K562 (cell line): ENCODE measurements around the gene TMEM11. TPM values are rescaled to one million over a fixed set of nuclear protein-coding genes. Genes with fewer than 3 reads are reported as not detected.

Source experiments
- ATF1 ChIP-seq, 2 experiments: fragments of 450-650 bp in 1 of 2; IDR thresholded peaks; 2 replicates each; pipeline ENCODE4 v1.6.1; 2016; ENCODE audit warnings: missing compliant biosample characterization in 1 of 2, missing genetic modification characterization in 1 of 2
- ATF7 ChIP-seq: fragments of 450-650 bp; IDR thresholded peaks from 2 replicates; pipeline ENCODE4 v1.7.1; 2014; ENCODE audit warnings: mild to moderate bottlenecking, moderate library complexity
- CBX3 ChIP-seq, 2 experiments: IDR thresholded peaks; 1 replicate in 1 of 2; 2 replicates in 1 of 2; pipeline ENCODE4 v1.6.1; 2012; ENCODE audit warnings: inconsistent platforms in 2 of 2, low read length in 2 of 2, borderline replicate concordance in 1 of 2, control low read depth in 1 of 2
- CXXC5 ChIP-seq: fragments of 250-450 bp; sonication (Bioruptor Pico); IDR thresholded peaks from 2 replicates; pipeline ENCODE4 v1.8.0; 2022; ENCODE audit warnings: inconsistent platforms, mild to moderate bottlenecking, moderate library complexity
- FOXK2 ChIP-seq, 2 experiments: fragments of 450-650 bp; IDR thresholded peaks in 1 of 2; conservative IDR thresholded peaks in 1 of 2; 2 replicates each; pipeline ENCODE4 v1.6.1; 2016; ENCODE audit warnings: low read depth in 2 of 2, mild to moderate bottlenecking in 1 of 2
- GABPB2 ChIP-seq: fragments of 250-450 bp; sonication (Bioruptor Pico); conservative IDR thresholded peaks from 2 replicates; pipeline ENCODE4 v1.5.1; 2021; ENCODE audit warnings: mild to moderate bottlenecking
- HDAC1 ChIP-seq, 2 experiments: fragments of 450-650 bp; IDR thresholded peaks; 2 replicates each; pipeline ENCODE4 v1.6.1; 2016 to 2017; ENCODE audit warnings: inconsistent platforms in 1 of 2, mild to moderate bottlenecking in 1 of 2, moderate library complexity in 1 of 2
- KLF6 ChIP-seq: fragments of 250-450 bp; sonication (Bioruptor Pico); IDR thresholded peaks from 2 replicates; pipeline ENCODE4 v1.4.0; 2020; ENCODE audit warnings: mild to moderate bottlenecking, moderate library complexity, borderline replicate concordance
- MAFG ChIP-seq: fragments of 450-650 bp; conservative IDR thresholded peaks from 2 replicates; pipeline ENCODE4 v1.6.1; 2016; ENCODE audit warnings: missing genetic modification characterization, missing compliant biosample characterization
- NCOA1 ChIP-seq: fragments of 450-650 bp; IDR thresholded peaks from 2 replicates; pipeline ENCODE4 v1.6.1; 2016; ENCODE audit warnings: low read depth
- NFIX ChIP-seq: fragments of 250-450 bp; sonication (Bioruptor Pico); IDR thresholded peaks from 2 replicates; pipeline ENCODE4 v1.4.0; 2020; ENCODE audit warnings: low read depth, mild to moderate bottlenecking, moderate library complexity
- NR2C1 ChIP-seq, 2 experiments: fragments of 450-650 bp; IDR thresholded peaks; 2 replicates each; pipeline ENCODE4 v1.6.1; 2017; ENCODE audit warnings: mild to moderate bottlenecking in 2 of 2, antibody characterized with exemption in 1 of 2, inconsistent platforms in 1 of 2, missing compliant biosample characterization in 1 of 2, missing genetic modification characterization in 1 of 2
- PHF21A ChIP-seq: fragments of 450-650 bp; IDR thresholded peaks from 2 replicates; pipeline ENCODE4 v1.6.1; 2017; ENCODE audit warnings: low read depth, borderline replicate concordance
- RCOR1 ChIP-seq, 2 experiments: IDR thresholded peaks; 2 replicates each; pipeline ENCODE4 v1.6.1; 2012; ENCODE audit warnings: low read depth in 2 of 2, low read length in 2 of 2, borderline replicate concordance in 1 of 2, improper control_type of control experiment in 1 of 2
- SAFB2 ChIP-seq: fragments of 200-400 bp; formaldehyde crosslinking; IDR thresholded peaks from 2 replicates; pipeline ENCODE4 v1.6.1; 2018; ENCODE audit warnings: borderline replicate concordance, low read length, low read depth, moderate library complexity; ENCODE audit not compliant: severe bottlenecking
- SUPT5H ChIP-seq: fragments of 450-650 bp; IDR thresholded peaks from 2 replicates; pipeline ENCODE4 v1.6.1; 2016
- TAL1 ChIP-seq: fragments of 450-650 bp; IDR thresholded peaks from 2 replicates; pipeline ENCODE4 v1.6.1; 2016; ENCODE audit warnings: mild to moderate bottlenecking
- TEAD4 ChIP-seq, 2 experiments: sonication (generic) in 1 of 2; formaldehyde crosslinking in 1 of 2; IDR thresholded peaks; 2 replicates each; pipeline versions ENCODE4 v1.6.1 to v1.8.0; 2012 to 2022; ENCODE audit warnings: borderline replicate concordance in 1 of 2, inconsistent platforms in 1 of 2, low read length in 1 of 2, mild to moderate bottlenecking in 1 of 2, missing genetic modification reagents in 1 of 2
- U2AF2 ChIP-seq: fragments of 200-400 bp; formaldehyde crosslinking; optimal IDR thresholded peaks from 2 replicates; pipeline ENCODE3; 2017; ENCODE audit warnings: low read depth, mild to moderate bottlenecking, low read length
- ZBTB26 ChIP-seq: fragments of 450-650 bp; formaldehyde crosslinking; IDR thresholded peaks from 2 replicates; pipeline ENCODE4 v1.4.0; 2022; ENCODE audit warnings: missing genetic modification characterization
- ZNF232 ChIP-seq: sonication (generic); formaldehyde crosslinking; IDR thresholded peaks from 2 replicates; pipeline ENCODE4 v1.8.0; 2022; ENCODE audit warnings: mild to moderate bottlenecking, missing genetic modification reagents
- ZNF316 ChIP-seq: fragments of 450-650 bp; IDR thresholded peaks from 2 replicates; pipeline ENCODE4 v1.6.1; 2016
- polyA plus RNA-seq, 8 experiments: library from polyadenylated mRNA; depleted of rRNA in 4 of 8; stranded (reverse) in 5 of 8; unstranded in 3 of 8; fragments of >200 nt; fragmentation: Nextera tagmentation in 2 of 8; fragmentation: Illumina TruSeq in 1 of 8; extraction: Ambion mirVana in 2 of 8; extraction: Trizol in 1 of 8; gene quantifications; 2 replicates each; pipeline versions ENCODE4 v1.2.1 to v1.2.3, GENCODE V29; 2011 to 2014; ENCODE audit warnings: inconsistent platforms in 1 of 8, missing spikeins in 1 of 8
- total RNA-seq, 7 experiments: library from RNA; depleted of rRNA in 6 of 7; stranded (reverse); fragments of >200 nt in 6 of 7; fragmentation: Illumina TruSeq in 2 of 7; extraction: Trizol in 2 of 7; gene quantifications; 2 replicates each; pipeline versions ENCODE4 v1.2.1 to v1.2.3, GENCODE V29; 2011 to 2021; ENCODE audit warnings: low replicate concordance in 1 of 7
- TF ChIP-seq, protein P1 (sequence below): fragments of 250-450 bp; sonication (Bioruptor Pico); IDR thresholded peaks from 2 replicates; pipeline ENCODE4 v1.4.0; 2020; ENCODE audit warnings: mild to moderate bottlenecking, moderate library complexity
- TF ChIP-seq, protein P2 (sequence below): fragments of 250-450 bp; sonication (Bioruptor Pico); IDR thresholded peaks from 2 replicates; pipeline ENCODE4 v1.4.0; 2020

Gene TMEM11
- total and polyA plus RNA-seq, 9 of the 15 experiments (the other 6 are each of a cell fraction or from before 2014, with no cell fraction given): 12.0 to 40.7 (median 30.0) TPM

GRCh38 chr17:21199311-21199710, 14.7 kb downstream of the TMEM11 start (continued):
- TF ChIP-seq, protein P1, sequence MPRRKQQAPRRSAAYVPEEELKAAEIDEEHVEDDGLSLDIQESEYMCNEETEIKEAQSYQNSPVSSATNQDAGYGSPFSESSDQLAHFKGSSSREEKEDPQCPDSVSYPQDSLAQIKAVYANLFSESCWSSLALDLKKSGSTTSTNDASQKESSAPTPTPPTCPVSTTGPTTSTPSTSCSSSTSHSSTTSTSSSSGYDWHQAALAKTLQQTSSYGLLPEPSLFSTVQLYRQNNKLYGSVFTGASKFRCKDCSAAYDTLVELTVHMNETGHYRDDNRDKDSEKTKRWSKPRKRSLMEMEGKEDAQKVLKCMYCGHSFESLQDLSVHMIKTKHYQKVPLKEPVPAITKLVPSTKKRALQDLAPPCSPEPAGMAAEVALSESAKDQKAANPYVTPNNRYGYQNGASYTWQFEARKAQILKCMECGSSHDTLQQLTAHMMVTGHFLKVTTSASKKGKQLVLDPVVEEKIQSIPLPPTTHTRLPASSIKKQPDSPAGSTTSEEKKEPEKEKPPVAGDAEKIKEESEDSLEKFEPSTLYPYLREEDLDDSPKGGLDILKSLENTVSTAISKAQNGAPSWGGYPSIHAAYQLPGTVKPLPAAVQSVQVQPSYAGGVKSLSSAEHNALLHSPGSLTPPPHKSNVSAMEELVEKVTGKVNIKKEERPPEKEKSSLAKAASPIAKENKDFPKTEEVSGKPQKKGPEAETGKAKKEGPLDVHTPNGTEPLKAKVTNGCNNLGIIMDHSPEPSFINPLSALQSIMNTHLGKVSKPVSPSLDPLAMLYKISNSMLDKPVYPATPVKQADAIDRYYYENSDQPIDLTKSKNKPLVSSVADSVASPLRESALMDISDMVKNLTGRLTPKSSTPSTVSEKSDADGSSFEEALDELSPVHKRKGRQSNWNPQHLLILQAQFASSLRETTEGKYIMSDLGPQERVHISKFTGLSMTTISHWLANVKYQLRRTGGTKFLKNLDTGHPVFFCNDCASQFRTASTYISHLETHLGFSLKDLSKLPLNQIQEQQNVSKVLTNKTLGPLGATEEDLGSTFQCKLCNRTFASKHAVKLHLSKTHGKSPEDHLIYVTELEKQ (CRISPR knock-in tag): no peak
- TF ChIP-seq HDAC1 (IDR thresholded peaks at IDR 0.05): peak in 1 of 2 experiments; percentile 79; a peak in 1 of 4 replicates
- no peak for TF ChIP-seq PHF21A
- no peak for TF ChIP-seq CBX3 (IDR thresholded peaks at IDR 0.05; ENCODE audit: borderline replicate concordance in 1 of 2, low read length in 2 of 2)
- TF ChIP-seq KLF6: no peak
- TF ChIP-seq GABPB2 (CRISPR knock-in tag): no peak
- no peak for TF ChIP-seq TAL1
- TF ChIP-seq ATF1 (CRISPR knock-in tag; IDR thresholded peaks at IDR 0.05): no peak
- TF ChIP-seq ATF1 (tag; IDR thresholded peaks at IDR 0.05): no peak
- TF ChIP-seq CXXC5 (CRISPR knock-in tag): 0 out of 2 replicates have a peak, but pooled peaks have one; percentile 13
- TF ChIP-seq ATF7: no peak
- TF ChIP-seq ZBTB26 (CRISPR knock-in tag): no peak
- no peak for TF ChIP-seq ZNF232 (CRISPR knock-in tag)
- TF ChIP-seq SAFB2: no peak
- peak; percentile 51 for TF ChIP-seq TEAD4 (IDR thresholded peaks at IDR 0.05; ENCODE audit: low read length)
- no peak for TF ChIP-seq TEAD4 (CRISPR knock-in tag; IDR thresholded peaks at IDR 0.05; ENCODE audit: borderline replicate concordance)
- no peak for TF ChIP-seq FOXK2 (conservative IDR thresholded peaks at IDR 0.05 in 1 of 2, IDR thresholded peaks at IDR 0.05 in 1 of 2; ENCODE audit: low read depth in 2 of 2)
- TF ChIP-seq RCOR1 (IDR thresholded peaks at IDR 0.05; ENCODE audit: borderline replicate concordance in 1 of 2, low read depth in 2 of 2, low read length in 2 of 2): peak; percentile 59 to 92; a peak in 3 of 4 replicates
- TF ChIP-seq NFIX: no peak
- 0 out of 2 replicates have a peak, but pooled peaks have one; percentile 15 for TF ChIP-seq MAFG (tag)
- TF ChIP-seq, protein P2, sequence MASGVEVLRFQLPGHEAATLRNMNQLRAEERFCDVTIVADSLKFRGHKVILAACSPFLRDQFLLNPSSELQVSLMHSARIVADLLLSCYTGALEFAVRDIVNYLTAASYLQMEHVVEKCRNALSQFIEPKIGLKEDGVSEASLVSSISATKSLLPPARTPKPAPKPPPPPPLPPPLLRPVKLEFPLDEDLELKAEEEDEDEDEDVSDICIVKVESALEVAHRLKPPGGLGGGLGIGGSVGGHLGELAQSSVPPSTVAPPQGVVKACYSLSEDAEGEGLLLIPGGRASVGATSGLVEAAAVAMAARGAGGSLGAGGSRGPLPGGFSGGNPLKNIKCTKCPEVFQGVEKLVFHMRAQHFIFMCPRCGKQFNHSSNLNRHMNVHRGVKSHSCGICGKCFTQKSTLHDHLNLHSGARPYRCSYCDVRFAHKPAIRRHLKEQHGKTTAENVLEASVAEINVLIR (CRISPR knock-in tag): no peak
- peak; percentile 56 for TF ChIP-seq ZNF316
- TF ChIP-seq SUPT5H: no peak
- TF ChIP-seq NR2C1 (IDR thresholded peaks at IDR 0.05): no peak
- no peak for TF ChIP-seq NR2C1 (tag; IDR thresholded peaks at IDR 0.05)
- no peak for TF ChIP-seq NCOA1
- no peak for TF ChIP-seq U2AF2
